B cell (primary cell): ENCODE results near the gene RSPO4. TPM values are rescaled to one million over a fixed set of nuclear protein-coding genes. Genes with fewer than 3 reads are reported as not detected.

Experiments used
- polyA plus RNA-seq: library from polyadenylated mRNA; depleted of rRNA; stranded (reverse); fragments of >200 nt; gene quantifications from 2 replicates; pipeline ENCODE4 v1.2.3, GENCODE V29; 2012
- total RNA-seq, 2 donors: library from RNA; stranded (reverse); fragments of 120-200 nt in 1 of 2; gene quantifications; 1 replicate in 1 of 2; 2 replicates in 1 of 2; pipeline versions ENCODE4 v1.2.3 to v1.2.4, GENCODE V29; 2013 to 2022

RSPO4 gene
- total and polyA plus RNA-seq, 2 donors (not counting 1 experiment from before 2014, with no cell fraction given) = 0.04 to 0.37 TPM

Other genes with a start within 250 kb of the RSPO4 start
- not detected in 2 replicates for gene SLC52A3, start 233.8 kb downstream of the RSPO4 start, total RNA-seq
- not detected in 2 replicates for gene SLC52A3, start 233.8 kb downstream of the RSPO4 start, polyA plus RNA-seq
- 18.4 and 19.6 TPM in 2 replicates for gene FAM110A, start 168.6 kb downstream of the RSPO4 start, total RNA-seq
- 14.8 and 15.6 TPM in 2 replicates for gene FAM110A, start 168.6 kb downstream of the RSPO4 start, polyA plus RNA-seq
- gene ANGPT4, start 86.0 kb downstream of the RSPO4 start, total RNA-seq = not detected in 2 replicates
- gene ANGPT4, start 86.0 kb downstream of the RSPO4 start, polyA plus RNA-seq = not detected in 2 replicates
- gene PSMF1, start 116.3 kb upstream of the RSPO4 start, total RNA-seq = 113 and 114 TPM in 2 replicates
- 132 and 360 TPM in 2 replicates for gene PSMF1, start 116.3 kb upstream of the RSPO4 start, polyA plus RNA-seq
- 0.42 and 0.73 TPM in 2 replicates for gene TMEM74B, start 182.7 kb upstream of the RSPO4 start, total RNA-seq
- gene TMEM74B, start 182.7 kb upstream of the RSPO4 start, polyA plus RNA-seq = 0.82 and 1.4 TPM in 2 replicates
- gene C20orf202, start 201.1 kb upstream of the RSPO4 start, total RNA-seq = not detected in 2 replicates
- gene C20orf202, start 201.1 kb upstream of the RSPO4 start, polyA plus RNA-seq = 0.07 and 0.17 TPM in 2 replicates
- gene RAD21L1, start 223.7 kb upstream of the RSPO4 start, total RNA-seq = not detected in 2 replicates
- gene RAD21L1, start 223.7 kb upstream of the RSPO4 start, polyA plus RNA-seq = not detected in 2 replicates